GM04504 (cell line): Measurements from ENCODE around the gene DDTL.
"Not testable (repeated sequence)": the region's sequence is repeated elsewhere in the genome, so short reads cannot be mapped to it uniquely, and the experiment has no call there.

Experiments used
- DNase-seq: peaks from one replicate; pipeline ENCODE4 v3.0.0-alpha.2; 2012; ENCODE audit warnings: low read depth

Gene DDTL

DNA sequence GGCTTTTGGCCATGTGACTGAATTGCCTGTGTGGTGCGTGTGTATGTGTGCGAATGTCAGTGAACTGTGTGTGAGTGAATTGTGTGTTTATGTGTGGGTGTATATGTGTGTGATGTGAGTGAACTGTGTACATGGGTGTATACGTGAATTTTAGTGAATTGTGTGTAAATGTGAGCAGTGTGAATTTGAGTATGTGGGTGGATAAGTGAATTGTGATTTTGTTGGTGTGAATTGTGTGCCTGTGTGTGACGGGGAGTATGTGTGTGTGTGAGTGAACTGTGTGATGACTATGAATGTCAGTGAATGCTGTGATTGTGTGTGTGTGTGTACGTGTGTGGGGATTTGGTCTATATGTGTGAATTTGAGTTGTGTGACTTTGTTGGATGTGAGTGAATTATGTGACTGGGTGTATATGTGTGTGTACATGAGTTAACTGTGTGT is 3.5 kb downstream of the DDTL start:
- no peak for DNase-seq

DNA sequence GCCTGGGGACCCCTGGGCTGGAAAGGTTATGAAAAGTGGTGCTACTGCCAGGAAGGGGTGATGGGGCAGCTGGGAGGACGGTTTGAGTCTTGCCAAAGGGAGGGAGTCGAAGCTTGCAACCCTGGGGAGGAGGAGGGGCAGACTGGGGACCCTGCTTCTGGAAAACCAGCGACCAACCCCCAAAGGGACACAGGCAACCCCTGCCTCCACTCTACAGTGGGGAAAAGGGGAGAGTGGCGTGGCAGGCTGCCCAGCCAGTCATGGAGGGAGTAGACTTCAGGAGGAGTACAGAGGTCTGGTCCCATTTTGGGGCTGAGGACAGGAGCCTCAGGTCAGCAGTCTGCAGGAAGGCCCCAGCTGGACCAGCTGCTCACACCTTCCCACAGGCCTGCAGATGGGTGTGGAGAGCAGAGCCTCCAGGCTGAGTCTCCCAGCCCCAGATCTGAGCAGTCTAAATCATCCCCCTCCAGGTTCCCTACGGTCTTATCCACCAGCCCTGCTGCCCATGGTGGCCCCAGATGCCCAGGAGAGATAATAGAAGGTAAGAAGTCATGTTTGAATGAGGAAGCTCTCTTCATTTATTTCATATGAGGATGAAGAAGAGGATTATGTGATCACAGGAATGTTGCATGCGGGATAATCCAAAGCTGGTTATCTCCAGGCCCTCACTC is 4.3 kb downstream of the DDTL start:
- no peak for DNase-seq

DNA sequence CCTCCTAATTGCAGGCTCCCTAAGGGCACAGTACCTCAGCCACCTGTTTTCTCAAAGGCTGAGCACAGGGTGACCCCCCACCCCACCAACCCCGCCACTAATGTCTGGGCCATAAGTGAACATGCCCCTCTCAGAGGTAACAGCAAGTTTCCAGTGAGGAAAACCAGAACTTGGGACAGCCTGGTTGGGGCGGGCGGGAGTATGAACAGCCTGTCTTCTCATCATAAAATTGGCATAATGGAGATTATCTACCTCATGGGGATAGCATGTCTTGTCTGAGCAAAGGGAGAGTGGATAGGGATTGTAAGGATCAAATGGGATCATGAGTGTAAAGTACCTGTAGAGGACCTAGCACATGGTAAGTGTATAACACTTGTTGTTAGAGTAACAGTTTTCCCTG is 5.2 kb downstream of the DDTL start:
- not testable (repeated sequence) for DNase-seq

DNA sequence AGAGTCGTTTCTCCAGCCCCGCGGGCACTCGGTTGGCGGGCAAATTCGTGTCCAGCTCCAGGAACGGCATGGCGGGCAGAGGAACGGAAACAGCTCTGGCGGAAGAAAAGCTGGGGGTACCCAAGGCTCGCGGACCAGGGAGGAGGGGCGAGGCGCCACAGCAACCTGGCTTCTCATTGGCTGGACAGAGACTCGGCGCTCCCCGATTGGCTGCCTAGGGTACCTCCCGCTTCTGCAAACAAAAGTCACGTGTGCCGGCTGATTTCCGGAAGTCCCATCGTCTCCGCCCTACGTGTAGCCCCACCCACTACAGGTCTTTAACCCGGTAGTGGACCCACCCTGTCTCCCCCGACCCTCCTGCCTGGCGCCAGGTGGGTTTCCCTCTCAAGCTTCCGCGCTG is 7.7 kb downstream of the DDTL start, which contains the start of gene DDT:
TSS of gene DDT (minus strand) at position 97 of the 400 bp plus-strand sequence. CDS start at position 70, 27 bp downstream.
- not testable (repeated sequence) for DNase-seq

DNA sequence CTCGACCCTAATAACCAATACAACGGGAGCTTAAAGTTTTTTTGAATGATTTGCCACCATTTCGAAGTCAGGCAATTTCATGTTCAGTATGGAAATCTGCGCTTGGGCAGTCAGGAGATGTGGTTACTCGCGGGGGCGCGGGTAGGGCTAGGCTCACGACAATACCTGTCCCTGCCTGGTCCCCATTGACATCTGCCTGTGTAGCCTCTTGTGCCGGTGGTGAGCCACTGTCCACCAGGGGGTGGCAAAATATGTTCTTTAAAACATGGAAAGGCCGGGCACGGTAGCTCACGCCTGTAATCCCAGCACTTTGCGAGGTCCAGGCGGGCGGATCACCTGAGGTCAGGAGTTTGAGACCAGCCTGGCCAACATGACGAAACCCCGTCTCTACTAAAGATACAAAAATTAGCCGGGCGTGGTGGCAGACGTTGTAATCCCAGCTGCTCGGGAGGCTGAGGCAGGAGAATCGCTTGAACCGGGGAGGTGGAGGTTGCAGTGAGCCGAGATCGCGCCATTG is 8.2 kb downstream of the DDTL start:
- DNase-seq = not testable (repeated sequence)

DNA sequence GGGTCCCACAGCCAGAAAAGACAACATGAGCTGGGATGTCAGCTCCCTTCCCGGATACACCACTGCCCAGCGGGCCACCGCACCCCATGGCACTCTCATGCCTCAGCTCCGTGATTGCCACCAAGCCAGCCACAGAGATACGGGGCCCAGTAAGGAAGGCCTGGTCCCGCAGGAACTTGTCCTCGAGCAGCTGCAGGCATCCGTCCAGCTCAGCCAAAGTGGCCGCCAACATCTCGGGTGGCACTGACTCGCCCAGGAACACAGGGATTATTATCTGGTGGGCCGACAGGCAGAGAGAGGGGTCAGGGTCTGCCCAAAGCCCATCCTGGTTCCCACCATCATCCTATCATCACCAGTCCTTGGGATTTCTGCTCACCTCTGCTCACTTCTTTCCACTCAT is 10.6 kb downstream of the DDTL start:
- DNase-seq = not testable (repeated sequence)

DNA sequence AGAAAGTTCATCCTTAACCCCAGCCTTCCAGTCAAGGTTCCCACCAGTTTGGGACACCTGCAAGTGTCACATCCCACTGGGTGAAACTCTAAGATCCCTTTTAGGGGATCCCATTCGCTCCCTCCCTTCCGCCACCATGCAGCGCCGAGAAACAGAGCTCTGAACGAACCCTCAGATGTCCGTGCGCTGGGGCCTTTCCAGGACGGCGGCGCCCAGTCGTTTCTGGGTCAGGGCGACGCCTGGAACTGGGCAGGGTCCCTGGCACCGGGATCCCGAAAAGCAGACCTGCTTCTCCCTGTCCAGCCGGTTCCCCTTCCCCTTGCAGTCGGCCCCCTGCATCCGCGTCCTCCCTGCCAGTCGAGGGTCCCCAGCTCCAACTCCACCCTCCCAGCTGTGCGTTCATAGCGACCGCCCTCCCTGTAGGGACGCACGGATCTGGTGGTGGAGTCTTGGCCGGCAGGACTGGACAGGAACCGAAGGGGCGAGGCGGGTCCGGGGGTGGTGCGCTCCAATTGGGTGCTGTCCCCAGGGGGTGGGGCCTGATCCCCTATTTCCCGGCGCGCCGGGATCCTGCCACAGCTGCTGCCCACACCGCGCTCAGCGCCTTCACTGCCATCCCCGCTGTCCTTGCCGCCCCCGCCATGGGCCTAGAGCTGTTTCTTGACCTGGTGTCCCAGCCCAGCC is 13.0 kb downstream of the DDTL start, which contains the start of gene GSTT2:
TSS of gene GSTT2 (plus strand) at position 578 of the 684 bp plus-strand sequence.
- DNase-seq = not testable (repeated sequence)

DNA sequence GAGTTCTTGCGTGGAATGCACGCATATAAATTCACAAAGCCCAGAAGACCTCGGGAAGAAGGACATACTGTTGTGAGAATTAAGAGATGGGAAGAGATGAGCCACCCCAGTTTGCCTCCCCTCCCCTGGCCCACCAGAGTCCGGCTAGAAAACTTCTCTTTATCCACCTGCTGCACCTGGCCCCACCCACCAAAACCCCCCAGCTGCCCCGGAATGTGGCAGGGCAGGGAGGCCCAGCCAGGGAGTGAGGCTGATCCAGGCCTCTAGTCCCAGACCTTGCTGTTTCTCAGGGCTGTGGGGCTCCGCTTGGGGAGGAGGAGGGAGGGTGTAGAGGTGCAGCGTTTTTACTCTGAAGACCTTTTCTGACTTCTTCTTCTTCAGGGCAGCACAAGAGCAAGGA is 13.9 kb downstream of the DDTL start:
- not testable (repeated sequence) for DNase-seq

DNA sequence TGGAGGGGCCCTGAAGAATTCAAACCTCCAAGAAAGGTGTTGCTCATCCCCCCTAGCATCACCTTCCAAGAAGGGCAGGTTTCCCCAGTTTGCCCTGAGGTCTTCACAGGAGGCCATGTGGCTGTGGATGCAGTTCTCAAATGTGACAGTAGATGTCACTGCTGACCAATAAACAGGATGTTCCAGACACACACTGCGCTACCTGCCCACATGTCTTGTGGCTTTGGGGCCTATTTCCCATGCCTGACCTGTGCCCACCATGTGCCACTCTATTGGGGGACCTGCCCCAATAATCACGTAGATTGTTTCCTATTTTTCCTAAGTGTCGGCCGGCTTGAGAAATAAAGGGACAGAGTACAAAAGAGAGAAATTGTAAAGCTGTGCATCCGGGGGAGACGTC is 17.7 kb downstream of the DDTL start:
- DNase-seq = no peak

DNA sequence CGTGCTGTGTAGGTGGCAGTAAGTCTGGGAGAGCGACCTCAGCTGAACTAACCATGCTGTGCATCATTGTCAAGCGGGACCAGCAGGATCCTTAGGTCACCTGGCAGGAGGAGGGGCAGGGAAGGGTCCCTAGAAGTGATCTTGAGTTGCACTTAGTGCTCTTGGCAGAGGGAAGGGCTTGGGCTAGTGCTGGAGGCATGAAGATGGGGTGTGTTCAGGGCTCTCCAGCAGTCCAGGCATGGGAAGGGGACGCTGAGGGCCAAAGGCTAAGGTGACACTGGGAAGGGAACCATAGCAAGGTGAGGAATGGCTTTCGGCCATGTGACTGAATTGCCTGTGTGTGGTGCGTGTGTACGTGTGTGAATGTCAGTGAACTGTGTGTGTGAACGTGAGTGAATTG is 19.4 kb downstream of the DDTL start:
- DNase-seq = not testable (repeated sequence)

DNA sequence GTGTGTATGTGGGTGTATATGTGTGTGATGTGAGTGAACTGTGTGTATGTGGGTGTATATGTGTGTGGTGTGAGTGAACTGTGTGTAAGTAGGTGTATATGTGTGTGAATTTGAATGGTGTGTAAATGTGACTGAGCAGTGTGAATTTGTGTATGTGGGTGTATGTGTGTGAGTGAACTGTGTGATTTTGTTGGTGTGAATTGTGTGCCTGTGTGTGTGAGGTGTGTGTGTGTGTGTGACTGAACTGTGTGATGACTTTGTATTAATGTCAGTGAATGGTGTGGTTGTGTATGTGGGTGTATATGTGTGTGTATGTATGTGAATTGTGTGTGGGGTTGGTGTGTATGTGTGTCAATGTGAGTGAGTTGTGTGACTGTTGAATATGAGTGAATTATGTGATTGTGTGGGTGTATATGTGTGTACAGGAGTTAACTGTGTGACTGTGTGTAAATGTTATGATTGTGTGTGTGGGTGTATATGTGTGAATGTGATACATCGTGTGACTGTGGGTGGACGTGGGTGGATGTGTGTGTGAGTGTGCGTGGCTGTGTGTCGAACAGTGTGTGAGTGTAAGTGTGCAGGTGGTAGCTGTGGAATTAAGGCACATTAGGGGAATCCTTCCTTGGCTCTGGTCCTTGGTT is 20.0 kb downstream of the DDTL start:
- not testable (repeated sequence) for DNase-seq

DNA sequence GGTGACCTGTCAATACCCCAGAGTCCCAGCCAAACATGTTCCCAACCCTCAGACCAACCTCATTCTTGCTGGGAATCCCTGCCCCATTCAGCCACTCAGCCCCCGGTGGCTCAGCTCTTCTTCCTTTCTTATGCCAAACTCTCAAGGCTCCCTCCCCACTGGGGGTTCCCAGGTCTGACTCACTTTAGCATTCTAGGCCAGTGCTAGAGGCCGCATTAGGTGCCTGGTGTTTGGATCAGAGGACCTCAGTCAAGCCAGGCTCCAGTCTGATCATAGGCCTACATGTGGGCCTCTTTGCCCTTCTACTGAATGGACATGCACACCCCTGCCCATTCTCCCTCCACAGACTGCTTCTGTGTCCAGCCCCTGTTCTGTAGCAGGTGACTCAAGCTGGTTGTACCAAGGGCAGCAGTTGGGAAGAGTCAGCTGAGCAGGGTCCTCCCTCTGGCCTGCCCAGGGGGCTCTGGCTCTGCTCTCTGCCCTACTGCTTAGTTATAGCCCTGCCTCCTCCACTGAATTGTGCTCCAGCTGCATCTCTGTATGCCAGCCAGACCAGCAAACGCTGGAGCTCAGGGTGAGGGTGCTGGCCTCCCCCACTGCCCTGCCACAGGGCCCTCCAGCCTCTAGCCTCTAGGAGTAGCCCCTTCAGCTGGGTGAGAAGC is 23.0 kb downstream of the DDTL start:
- not testable (repeated sequence) for DNase-seq

DNA sequence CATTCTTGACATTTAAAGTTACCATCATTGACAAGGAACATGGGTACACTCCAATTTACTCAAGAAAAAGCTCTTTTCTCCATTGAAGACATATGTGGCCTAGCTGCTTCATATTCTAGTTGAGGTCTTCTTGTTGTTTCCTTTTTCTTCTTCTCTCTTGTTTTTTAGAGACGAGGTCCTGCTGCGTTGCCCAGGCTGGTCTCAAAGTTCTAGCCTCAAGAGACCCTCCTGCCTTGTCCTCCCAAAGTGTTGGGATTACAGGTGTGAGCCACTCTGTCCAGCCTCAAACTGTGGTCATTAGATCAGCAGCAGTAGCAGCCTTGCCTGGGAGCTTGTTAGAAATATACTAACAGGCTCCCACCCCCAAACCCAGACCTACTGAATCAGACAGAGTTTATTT is 26.4 kb downstream of the DDTL start:
- not testable (repeated sequence) for DNase-seq

DNA sequence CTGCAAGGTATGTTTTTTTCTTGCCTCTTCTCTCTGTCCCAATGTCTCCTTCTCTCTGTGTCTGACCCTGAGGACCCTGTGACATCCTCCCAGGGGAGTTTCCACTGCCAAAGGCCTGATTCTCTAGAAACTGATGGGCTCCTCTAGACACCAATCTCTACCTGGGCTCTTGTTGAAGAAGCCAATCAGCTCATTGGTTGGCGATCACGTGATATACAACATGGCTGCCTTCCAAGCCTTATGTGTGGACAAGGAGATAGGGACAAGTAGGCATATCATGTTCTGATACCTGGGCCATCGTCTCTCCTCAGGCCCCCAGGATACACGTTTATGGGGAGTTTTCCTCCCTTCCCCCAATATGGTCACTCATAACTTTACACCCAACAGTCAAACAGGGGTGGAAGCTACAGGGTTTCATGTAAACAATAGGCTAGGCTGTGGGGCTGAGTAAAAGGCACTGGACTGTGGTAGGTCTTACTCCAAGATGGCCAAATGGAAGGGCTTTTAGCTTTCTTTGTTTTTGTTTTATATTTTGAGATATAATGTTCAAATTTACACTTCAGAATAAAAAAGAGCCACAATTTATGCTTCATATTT is 27.0 kb downstream of the DDTL start:
- not testable (repeated sequence) for DNase-seq

DNA sequence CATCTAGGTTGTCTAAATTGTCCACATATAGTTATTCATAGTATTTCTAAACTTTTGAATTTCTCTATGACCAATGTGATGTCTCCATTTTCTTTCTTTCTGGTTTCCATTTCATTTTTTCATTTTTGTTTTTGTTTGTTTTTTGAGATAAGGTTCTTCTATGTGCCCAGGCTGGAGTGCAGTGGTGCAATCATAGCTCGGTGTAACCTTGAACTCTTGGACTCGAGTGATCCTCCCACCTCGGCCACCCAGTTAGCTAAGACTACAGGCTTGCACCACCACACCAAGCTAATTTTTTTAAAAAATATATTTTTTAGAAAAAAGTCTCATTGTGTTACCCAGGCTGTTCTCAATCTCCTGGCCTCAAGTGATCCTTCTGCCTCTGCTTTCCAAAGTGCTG is 30.4 kb downstream of the DDTL start:
- no peak for DNase-seq

DNA sequence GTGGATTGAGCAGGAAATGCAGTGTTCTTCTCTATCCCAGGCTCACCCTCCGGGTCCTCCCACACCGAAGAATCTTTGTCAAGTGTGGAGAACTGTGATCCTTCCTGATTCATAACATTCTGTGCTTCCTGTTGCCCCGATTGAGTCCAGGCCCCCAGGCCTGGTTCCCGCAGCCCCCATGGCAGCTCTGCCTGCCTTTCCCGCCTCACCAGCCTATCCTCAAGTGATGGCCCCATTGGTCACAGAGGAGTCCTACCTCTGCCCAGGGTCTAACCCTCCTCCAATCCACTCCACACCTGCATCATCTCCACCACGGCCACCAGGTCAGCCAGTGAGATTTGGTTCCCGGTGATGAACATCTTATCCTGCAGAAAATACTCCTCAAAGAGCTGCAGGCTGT is 33.1 kb downstream of the DDTL start:
- DNase-seq = not testable (repeated sequence)

DNA sequence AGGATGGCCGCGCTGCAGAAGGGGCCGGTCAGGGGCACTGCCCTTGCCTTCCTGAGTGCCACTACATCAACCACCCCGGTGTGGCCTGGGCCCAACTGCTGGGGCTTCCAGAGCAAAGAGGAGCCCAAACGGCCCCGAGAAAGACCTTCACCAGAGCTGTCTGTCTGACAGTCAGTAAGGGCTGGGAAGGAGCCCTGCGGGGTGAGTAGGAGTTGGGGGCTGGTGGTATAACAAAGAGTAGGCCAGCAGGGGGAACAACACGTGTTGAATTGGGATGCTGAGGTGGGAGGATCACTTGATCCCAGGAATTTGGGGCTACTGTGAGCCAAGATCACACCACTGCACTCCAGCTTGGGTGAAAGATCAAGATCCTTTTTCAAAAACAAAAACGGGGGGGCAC is 34.6 kb downstream of the DDTL start:
- no peak for DNase-seq

DNA sequence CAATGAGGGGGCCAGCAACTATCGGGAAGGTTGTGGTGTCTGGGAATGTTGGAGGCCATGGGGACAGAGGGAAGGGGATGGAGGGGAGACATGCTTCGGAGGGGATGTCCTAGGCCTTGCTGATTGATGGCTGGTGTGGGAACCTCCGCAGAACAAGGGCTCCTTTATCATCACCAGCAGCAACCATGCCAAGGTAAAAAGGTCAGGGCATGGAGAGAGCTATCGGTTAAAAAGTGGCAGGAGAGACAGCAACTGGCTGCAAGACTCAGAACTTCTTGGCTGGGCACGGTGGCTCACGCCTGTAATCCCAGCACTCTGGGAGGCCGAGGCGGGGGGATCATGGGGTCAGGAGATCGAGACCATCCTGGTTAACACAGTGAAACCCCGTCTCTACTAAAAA is 35.6 kb downstream of the DDTL start:
- no peak for DNase-seq

DNA sequence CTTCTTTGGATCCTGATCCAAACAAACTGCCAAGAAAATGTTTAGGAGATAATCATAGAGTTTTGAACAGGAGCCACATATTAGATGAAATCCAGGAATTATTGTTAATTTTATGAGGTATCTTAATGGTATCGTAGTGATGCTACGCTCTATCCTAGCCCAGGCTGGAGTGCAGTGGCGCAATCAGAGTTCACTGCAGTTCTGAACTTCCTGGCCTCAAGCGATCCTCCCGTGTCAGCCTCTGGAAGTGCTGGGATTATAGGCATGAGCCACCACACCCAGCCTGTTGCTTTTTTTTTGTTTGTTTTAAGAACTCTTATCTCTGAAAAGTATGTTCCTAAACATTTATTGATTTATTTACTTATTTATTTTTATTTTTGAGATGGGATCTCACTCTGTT is 36.2 kb downstream of the DDTL start:
- no peak for DNase-seq

DNA sequence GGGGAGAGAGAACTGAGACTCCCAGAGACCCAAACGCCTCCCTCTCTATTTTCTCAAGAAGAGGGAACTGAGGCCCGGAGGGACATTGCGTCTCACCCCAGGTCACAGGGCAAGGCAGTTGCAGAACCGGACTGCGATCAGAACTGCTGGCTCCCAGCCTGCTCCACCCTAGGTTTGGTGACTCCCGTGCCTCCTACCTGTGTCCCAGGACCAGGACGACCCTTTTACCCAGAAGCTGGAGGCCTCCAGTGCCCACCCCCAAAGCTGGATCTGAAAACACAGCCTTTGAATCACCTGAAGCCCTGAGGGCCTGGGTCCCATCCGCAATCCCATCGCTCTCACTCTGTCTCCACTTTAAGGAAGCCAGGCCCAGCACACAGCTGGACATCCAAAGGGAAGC is 37.2 kb downstream of the DDTL start:
- no peak for DNase-seq

DNA sequence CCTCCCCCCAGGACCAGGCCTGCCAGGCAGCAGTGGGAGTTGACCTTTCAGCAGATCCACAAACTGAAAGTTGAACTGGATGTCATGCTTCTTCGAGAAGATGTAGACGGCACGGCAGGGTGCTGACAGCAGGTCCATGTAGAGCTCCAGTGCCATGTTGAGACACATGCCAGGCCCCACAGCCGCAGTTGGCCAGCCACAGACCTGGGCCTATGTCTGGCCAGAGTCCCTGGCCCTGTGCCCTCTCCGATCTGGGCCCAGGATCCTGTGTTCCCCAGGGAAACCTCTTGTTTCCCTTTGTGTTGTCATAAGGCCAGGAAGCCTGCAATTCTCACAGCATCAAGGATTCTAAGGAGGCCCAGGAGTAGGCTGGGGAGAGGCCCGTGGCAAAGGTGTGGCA is 38.5 kb downstream of the DDTL start, which contains the start of gene GSTT4:
TSS of gene GSTT4 (minus strand) at position 253 of the 400 bp plus-strand sequence. CDS start at position 156, 97 bp downstream.
- no peak for DNase-seq
